ENCODE results near the gene EGLN2.

- peak; percentile 73 for TF ChIP-seq POLR2A (IDR thresholded peaks at IDR 0.05; ENCODE audit: low read depth, low read length)
- no peak for TF ChIP-seq SPI1 (IDR thresholded peaks at IDR 0.05; ENCODE audit: low read depth, low read length)
- TF ChIP-seq PAX5 (IDR thresholded peaks at IDR 0.05; ENCODE audit: insufficient read depth, low read length, severe bottlenecking), result no peak
- TF ChIP-seq TAF1 (IDR thresholded peaks at IDR 0.05; ENCODE audit: low read depth, low read length), result no peak; the same call in 1 of the 2 replicates
These were observed 868 bp upstream of the EGLN2 start for GRCh38 chr19:40797963-40798682.

Measured in GM12891 (cell line).